SK-N-SH (cell line): ENCODE results near the gene ASGR1. TPM values are rescaled to one million over a fixed set of nuclear protein-coding genes. Genes with fewer than 3 reads are reported as not detected.

Experiments
- CTCF ChIA-PET: fragments of 300-600, 350-600 bp; formaldehyde crosslinking; extraction: SDS; loops from one replicate; lab custom pipeline; 2021; lab: Yijun Ruan, JAX
- POLR2A ChIA-PET: fragments of 350-600 bp; sonication (Branson Sonifier 250); formaldehyde crosslinking; extraction: SDS; loops from one replicate; lab custom pipeline; 2020; ENCODE audit warnings: antibody characterized with exemption, inconsistent platforms; lab: Yijun Ruan, JAX
- DNase-seq: peaks from one replicate; pipeline ENCODE4 v3.0.0; 2012
- H2AFZ ChIP-seq: fragments of 200-600 bp; sonication (generic); 2 replicates; pipeline ENCODE4 v1.8.1; 2016; ENCODE audit warnings: antibody characterized with exemption, mild to moderate bottlenecking, low read depth
- H3F3A ChIP-seq: fragments of 200-600 bp; sonication (generic); replicated peaks from 2 replicates; pipeline ENCODE3; 2016; ENCODE audit warnings: antibody characterized with exemption, mild to moderate bottlenecking; ENCODE audit not compliant: insufficient read depth
- H3K27ac ChIP-seq, 2 experiments: fragments of 200-500 bp in 1 of 2; fragments of 200-600 bp in 1 of 2; sonication (Bioruptor generic) in 1 of 2; sonication (generic), shearing (Covaris generic) in 1 of 2; 2 replicates each; pipeline versions ENCODE4 v1.5.1 to v1.6.1; 2014 to 2016; ENCODE audit warnings: low read depth in 2 of 2, inconsistent platforms in 1 of 2, low read length in 1 of 2, mild to moderate bottlenecking in 1 of 2, mixed read lengths in 1 of 2
- H3K27me3 ChIP-seq: fragments of 200-600 bp; sonication (generic), shearing (Covaris generic); 2 replicates; pipeline ENCODE4 v1.6.1; 2016; ENCODE audit warnings: mixed run types; ENCODE audit not compliant: insufficient read depth
- H3K36me3 ChIP-seq, 2 experiments: fragments of 200-500 bp in 1 of 2; fragments of 200-600 bp in 1 of 2; sonication (Bioruptor generic) in 1 of 2; sonication (generic) in 1 of 2; replicated peaks in 1 of 2; 2 replicates each; pipeline versions ENCODE3 to v1.5.1; 2014 to 2016; ENCODE audit warnings: low read length in 1 of 2, mild to moderate bottlenecking in 1 of 2; ENCODE audit not compliant: insufficient read depth in 2 of 2, control insufficient read depth in 1 of 2
- H3K4me1 ChIP-seq, 2 experiments: fragments of 200-500 bp in 1 of 2; fragments of 200-600 bp in 1 of 2; sonication (Bioruptor generic) in 1 of 2; sonication (generic), shearing (Covaris generic) in 1 of 2; 2 replicates each; pipeline versions ENCODE4 v1.5.1 to v1.6.1; 2014 to 2016; ENCODE audit warnings: low read depth in 1 of 2, low read length in 1 of 2, mixed run types in 1 of 2; ENCODE audit not compliant: insufficient read depth in 2 of 2, control insufficient read depth in 1 of 2
- H3K4me2 ChIP-seq: fragments of 200-600 bp; sonication (generic), shearing (Covaris generic); 2 replicates; pipeline ENCODE4 v1.6.1; 2017; ENCODE audit warnings: mixed run types
- H3K4me3 ChIP-seq, 2 experiments: fragments of 200-500 bp in 1 of 2; fragments of 200-600 bp in 1 of 2; sonication (Bioruptor generic) in 1 of 2; sonication (generic), shearing (Covaris generic) in 1 of 2; 2 replicates each; pipeline versions ENCODE4 v1.5.1 to v1.8.1; 2014 to 2016; ENCODE audit warnings: low read depth in 2 of 2, inconsistent platforms in 1 of 2, low read length in 1 of 2, mild to moderate bottlenecking in 1 of 2, mixed read lengths in 1 of 2, moderate library complexity in 1 of 2
- H3K79me2 ChIP-seq: fragments of 200-600 bp; sonication (generic); 2 replicates; pipeline ENCODE4 v1.8.1; 2017; ENCODE audit warnings: mild to moderate bottlenecking; ENCODE audit not compliant: insufficient read depth
- H3K9ac ChIP-seq: fragments of 200-600 bp; sonication (generic); 2 replicates; pipeline ENCODE4 v1.6.1; 2017; ENCODE audit warnings: mixed run types
- H3K9me2 ChIP-seq: fragments of 200-600 bp; sonication (generic); 2 replicates; pipeline ENCODE4 v1.6.1; 2017; ENCODE audit warnings: mixed run types
- H3K9me3 ChIP-seq: fragments of 200-600 bp; sonication (generic); 2 replicates; pipeline ENCODE4 v1.6.1; 2017; ENCODE audit warnings: mixed run types, mild to moderate bottlenecking, moderate library complexity
- H4K20me1 ChIP-seq: fragments of 200-600 bp; sonication (generic); 2 replicates; pipeline ENCODE4 v1.6.1; 2017; ENCODE audit warnings: mild to moderate bottlenecking, mixed run types; ENCODE audit not compliant: insufficient read depth
- ELF1 ChIP-seq: IDR thresholded peaks from 2 replicates; pipeline ENCODE4 v1.4.0; 2012
- EZH2phosphoT487 ChIP-seq: fragments of 200-600 bp; sonication (generic); IDR thresholded peaks from 2 replicates; pipeline ENCODE4 v1.6.1; 2017; ENCODE audit warnings: low read depth, mixed run types, mild to moderate bottlenecking, antibody characterized with exemption, moderate library complexity, borderline replicate concordance
- FOXM1 ChIP-seq: IDR thresholded peaks from 2 replicates; pipeline ENCODE4 v1.4.0; 2012; ENCODE audit warnings: low read depth, mild to moderate bottlenecking
- GABPA ChIP-seq: IDR thresholded peaks from 2 replicates; pipeline ENCODE4 v1.4.0; 2012; ENCODE audit warnings: low read depth, mild to moderate bottlenecking
- MXI1 ChIP-seq: IDR thresholded peaks from 2 replicates; pipeline ENCODE4 v1.6.1; 2012; ENCODE audit warnings: mild to moderate bottlenecking, low read depth, low read length, improper control_type of control experiment
- NFIC ChIP-seq: IDR thresholded peaks from 2 replicates; pipeline ENCODE4 v1.4.0; 2012; ENCODE audit warnings: borderline replicate concordance
- RFX5 ChIP-seq: IDR thresholded peaks from 2 replicates; pipeline ENCODE4 v1.6.1; 2012; ENCODE audit warnings: mild to moderate bottlenecking, improper control_type of control experiment, low read length
- RXRA ChIP-seq: IDR thresholded peaks from 2 replicates; pipeline ENCODE4 v1.4.0; 2012; ENCODE audit warnings: low read depth, mild to moderate bottlenecking, borderline replicate concordance
- SIN3A ChIP-seq: IDR thresholded peaks from 2 replicates; pipeline ENCODE4 v1.6.1; 2012; ENCODE audit warnings: low read depth, mild to moderate bottlenecking, low read length, moderate library complexity, borderline replicate concordance
- SMC3 ChIP-seq: IDR thresholded peaks from 2 replicates; pipeline ENCODE4 v1.6.1; 2012; ENCODE audit warnings: low read depth, low read length, improper control_type of control experiment
- TCF12 ChIP-seq: IDR thresholded peaks from 2 replicates; pipeline ENCODE4 v1.4.0; 2012
- YY1 ChIP-seq: IDR thresholded peaks from 2 replicates; pipeline ENCODE4 v1.4.0; 2012; ENCODE audit warnings: low read depth, mild to moderate bottlenecking
- WGBS: methylation state at CpG from one replicate; pipeline ENCODE4 v1.1.6; 2017; ENCODE audit warnings: low lambda C conversion rate; 5-methylcytosine and 5-hydroxymethylcytosine counted together
- polyA plus RNA-seq, 3 experiments: library from polyadenylated mRNA; depleted of rRNA; stranded (reverse); fragments of >200 nt; gene quantifications; 2 replicates each; pipeline ENCODE4 v1.2.3, GENCODE V29; 2012
- TF ChIP-seq, protein P1 (sequence below): fragments of 200-600 bp; sonication (generic); IDR thresholded peaks from 2 replicates; pipeline ENCODE4 v1.6.1; 2017; ENCODE audit warnings: antibody characterized with exemption, mild to moderate bottlenecking, moderate library complexity
- TF ChIP-seq, protein P2 (sequence below): IDR thresholded peaks from 2 replicates; pipeline ENCODE4 v1.4.0; 2012; ENCODE audit warnings: low read depth
- TF ChIP-seq, protein P3 (sequence below): fragments of 150-350 bp; IDR thresholded peaks from 2 replicates; pipeline ENCODE4 v1.6.1; 2016; ENCODE audit warnings: mild to moderate bottlenecking, low read depth, low read length

ASGR1 gene
- polyA plus RNA-seq, 1 of the 3 experiments (the other 2 are of a cell fraction), result 2.1 TPM

DNA sequence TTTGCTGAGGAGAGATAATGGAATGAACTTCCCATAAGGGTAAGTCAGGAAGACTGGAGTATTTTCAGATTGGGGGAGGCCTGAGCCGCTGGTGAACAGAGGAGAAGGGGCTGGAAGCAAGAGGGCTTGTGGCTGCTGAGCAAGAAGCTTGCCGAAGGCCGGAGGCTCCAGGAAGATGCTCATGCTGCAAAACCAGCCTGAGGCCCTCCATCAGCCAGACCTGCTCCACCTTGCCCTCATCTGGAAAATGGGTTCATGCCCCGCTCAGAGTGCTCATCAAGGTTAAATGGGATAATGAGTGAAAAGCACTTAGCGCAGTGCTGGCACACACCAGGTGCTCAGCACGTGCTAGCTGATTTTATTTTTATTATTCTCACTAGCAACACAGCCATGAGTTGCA lies 5.5 kb upstream of the ASGR1 start (continued):
- TF ChIP-seq, protein P1, sequence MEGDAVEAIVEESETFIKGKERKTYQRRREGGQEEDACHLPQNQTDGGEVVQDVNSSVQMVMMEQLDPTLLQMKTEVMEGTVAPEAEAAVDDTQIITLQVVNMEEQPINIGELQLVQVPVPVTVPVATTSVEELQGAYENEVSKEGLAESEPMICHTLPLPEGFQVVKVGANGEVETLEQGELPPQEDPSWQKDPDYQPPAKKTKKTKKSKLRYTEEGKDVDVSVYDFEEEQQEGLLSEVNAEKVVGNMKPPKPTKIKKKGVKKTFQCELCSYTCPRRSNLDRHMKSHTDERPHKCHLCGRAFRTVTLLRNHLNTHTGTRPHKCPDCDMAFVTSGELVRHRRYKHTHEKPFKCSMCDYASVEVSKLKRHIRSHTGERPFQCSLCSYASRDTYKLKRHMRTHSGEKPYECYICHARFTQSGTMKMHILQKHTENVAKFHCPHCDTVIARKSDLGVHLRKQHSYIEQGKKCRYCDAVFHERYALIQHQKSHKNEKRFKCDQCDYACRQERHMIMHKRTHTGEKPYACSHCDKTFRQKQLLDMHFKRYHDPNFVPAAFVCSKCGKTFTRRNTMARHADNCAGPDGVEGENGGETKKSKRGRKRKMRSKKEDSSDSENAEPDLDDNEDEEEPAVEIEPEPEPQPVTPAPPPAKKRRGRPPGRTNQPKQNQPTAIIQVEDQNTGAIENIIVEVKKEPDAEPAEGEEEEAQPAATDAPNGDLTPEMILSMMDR, result no peak
- TF ChIP-seq SMC3, result no peak
- no peak for TF ChIP-seq RXRA
- TF ChIP-seq, protein P2, sequence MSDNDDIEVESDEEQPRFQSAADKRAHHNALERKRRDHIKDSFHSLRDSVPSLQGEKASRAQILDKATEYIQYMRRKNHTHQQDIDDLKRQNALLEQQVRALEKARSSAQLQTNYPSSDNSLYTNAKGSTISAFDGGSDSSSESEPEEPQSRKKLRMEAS, result no peak
- TF ChIP-seq ELF1, result no peak
- TF ChIP-seq RFX5, result no peak
- no peak for TF ChIP-seq TCF12

DNA sequence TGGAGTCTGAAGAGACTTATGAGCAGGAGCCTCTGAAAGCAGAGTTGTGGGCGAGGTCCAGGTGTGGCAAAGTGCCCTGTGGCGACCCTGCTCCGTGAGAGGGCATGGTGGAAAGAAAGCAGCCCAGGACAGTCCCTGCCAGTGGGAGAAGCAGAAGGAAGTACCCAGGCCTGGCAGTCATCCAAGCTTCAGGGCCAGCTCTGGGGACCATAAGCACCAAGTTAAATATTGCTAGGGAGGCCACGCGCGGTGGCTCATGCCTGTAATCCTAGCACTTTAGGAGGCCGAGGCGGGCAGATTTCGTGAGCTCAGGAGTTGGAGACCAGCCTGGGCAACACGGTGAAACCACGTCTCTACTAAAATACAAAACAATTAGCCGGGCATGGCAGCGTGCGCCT lies 4.9 kb upstream of the ASGR1 start:
- TF ChIP-seq YY1 (no peak), SIN3A (no peak), RFX5 (no peak), NFIC (no peak), GABPA (no peak), EZH2phosphoT487 (no peak), FOXM1 (no peak), MXI1 (no peak)
- TF ChIP-seq, protein P3, sequence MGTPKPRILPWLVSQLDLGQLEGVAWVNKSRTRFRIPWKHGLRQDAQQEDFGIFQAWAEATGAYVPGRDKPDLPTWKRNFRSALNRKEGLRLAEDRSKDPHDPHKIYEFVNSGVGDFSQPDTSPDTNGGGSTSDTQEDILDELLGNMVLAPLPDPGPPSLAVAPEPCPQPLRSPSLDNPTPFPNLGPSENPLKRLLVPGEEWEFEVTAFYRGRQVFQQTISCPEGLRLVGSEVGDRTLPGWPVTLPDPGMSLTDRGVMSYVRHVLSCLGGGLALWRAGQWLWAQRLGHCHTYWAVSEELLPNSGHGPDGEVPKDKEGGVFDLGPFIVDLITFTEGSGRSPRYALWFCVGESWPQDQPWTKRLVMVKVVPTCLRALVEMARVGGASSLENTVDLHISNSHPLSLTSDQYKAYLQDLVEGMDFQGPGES, result no peak
- TF ChIP-seq, all 33 proteins: peak for 0
- Histone ChIP-seq H3F3A (no peaks in the 10 kb centered on the region), H3K79me2 (no peaks in the 10 kb centered on the region), H3K9ac (no peak overlapping the region), H3K4me2 (no peak overlapping the region), H4K20me1 (no peaks in the 10 kb centered on the region), H2AFZ (no peak overlapping the region), H3K27ac (no peak overlapping the region), H3K36me3 (peaks cover 0 to 7% of the 10 kb centered on the region in 2 experiments), H3K4me3 (no peak overlapping the region), H3K27me3 (no peaks in the 10 kb centered on the region), H3K4me1 (peaks cover 0 to 5% of the 10 kb centered on the region in 2 experiments; a peak in 1 of 4 replicates), H3K9me3 (no peaks in the 10 kb centered on the region), H3K9me2 (no peaks in the 10 kb centered on the region)
- DNase-seq, result no peak
- ChIA-PET CTCF (interaction anchor here (12.9 kb wide), 1 partner anchor 135 kb away, joined by 217 read pairs; the partner anchor contains the start of gene SLC16A11), POLR2A (interaction anchor here (0.6 kb wide), 1 partner anchor 60 kb away, joined by 5 read pairs; no protein-coding TSS in a partner anchor)
- 76% methylated on average over 11 of the region's 14 CpGs for WGBS
